HG03442 (cell line): ENCODE data around the gene RPTOR.

Experiments
- ATAC-seq: cut with Tn5 transposase; IDR thresholded peaks from one replicate; pipeline ENCODE4 v1.9.1; 2021; ENCODE audit warnings: mild to moderate bottlenecking, moderate library complexity; ENCODE audit not compliant: unreplicated experiment

Gene RPTOR

DNA sequence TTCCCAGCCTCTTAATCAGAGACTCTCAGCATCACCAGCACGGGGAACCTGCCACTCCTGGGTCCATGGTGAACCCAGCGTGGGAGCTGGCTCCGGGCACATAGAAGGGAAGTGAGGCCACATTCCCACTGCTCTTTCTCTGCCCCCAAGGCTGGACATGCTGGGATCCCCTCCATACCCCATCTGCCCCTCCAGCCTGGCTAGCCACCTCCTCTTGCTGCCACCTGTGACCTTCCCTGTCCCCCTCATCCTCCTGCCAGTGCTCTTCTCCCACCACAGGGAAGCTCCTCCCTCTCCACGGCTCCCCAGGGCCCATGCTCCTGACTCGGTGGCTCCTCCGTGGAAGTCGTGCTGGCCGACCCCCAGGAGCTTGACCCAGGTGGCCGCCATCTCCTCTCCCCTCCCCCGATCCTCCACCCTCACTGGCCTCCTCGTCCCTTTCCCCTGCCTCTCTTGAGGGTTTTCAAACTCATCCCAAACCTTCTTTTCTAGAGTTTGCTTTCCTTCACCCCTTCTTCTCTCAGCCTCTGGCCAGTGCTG, 307.9 kb downstream of the RPTOR start:
- no peak for ATAC-seq

- ATAC-seq, result no peak
Observed at GRCh38 chr17:80853076-80853475, 308.4 kb downstream of the RPTOR start.

DNA sequence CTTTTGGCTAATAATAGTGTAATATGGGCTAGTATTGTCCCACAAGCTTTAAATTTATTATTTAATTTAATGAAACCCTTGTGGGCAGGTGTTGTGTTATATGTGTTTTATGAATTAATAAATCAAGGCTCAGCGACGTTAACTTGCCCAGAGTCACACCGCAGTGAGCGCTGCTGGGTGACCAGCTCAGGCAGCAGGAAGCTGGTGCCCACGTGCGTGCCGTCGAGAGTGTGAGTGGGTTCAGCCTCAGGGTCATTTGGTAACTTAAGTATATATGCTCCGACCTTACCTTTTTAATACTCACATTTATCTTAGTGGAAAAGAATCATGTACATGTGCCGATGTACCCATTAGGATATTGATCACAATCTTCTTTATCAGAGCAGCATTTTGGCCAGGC, 309.6 kb downstream of the RPTOR start:
- ATAC-seq, result no peak

- no peak for ATAC-seq
Observed at GRCh38 chr17:80855196-80855947, 310.7 kb downstream of the RPTOR start.

DNA sequence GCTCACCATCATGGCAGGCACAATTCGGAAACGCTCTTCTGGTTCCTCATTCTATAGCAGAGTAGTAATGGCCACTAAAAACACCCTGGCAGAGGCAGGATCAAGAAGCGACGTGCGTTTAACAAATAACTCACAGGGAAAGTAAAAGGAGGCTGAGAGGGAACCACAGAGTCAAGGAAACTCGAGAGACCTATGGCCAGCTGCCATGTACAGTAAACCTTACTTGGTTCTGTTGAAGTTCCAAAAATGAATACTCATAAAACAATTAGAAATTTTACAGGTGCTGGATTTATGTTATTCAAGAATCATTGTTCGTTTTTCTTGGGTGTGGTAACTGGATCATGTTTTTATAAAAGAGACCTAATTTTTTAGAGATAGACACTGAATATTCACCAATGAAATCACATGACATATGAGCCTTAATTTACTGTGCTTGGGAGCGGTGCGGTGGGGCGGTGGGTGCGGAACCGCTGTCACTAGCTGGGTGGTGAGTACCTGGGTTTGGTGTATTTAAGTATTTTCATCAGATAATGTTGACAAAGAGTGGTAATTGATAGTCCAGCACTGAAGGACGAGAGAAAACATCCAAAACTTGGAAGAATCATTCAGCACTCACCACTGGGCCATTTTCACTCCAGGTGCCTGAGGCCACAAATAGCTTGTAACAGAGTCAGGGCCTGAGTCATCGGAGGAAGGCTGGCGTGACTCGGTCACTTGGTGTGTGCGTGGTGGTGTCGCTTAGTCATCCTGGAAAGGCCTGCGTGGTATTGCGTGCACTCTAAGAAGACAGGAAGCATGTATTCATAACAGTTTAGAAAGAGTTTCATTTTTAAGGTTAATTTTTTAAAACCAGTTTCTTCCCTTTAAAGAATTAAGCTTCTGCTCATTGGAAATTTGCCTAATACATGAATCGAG, 311.6 kb downstream of the RPTOR start:
- ATAC-seq, result peak; percentile 79

DNA sequence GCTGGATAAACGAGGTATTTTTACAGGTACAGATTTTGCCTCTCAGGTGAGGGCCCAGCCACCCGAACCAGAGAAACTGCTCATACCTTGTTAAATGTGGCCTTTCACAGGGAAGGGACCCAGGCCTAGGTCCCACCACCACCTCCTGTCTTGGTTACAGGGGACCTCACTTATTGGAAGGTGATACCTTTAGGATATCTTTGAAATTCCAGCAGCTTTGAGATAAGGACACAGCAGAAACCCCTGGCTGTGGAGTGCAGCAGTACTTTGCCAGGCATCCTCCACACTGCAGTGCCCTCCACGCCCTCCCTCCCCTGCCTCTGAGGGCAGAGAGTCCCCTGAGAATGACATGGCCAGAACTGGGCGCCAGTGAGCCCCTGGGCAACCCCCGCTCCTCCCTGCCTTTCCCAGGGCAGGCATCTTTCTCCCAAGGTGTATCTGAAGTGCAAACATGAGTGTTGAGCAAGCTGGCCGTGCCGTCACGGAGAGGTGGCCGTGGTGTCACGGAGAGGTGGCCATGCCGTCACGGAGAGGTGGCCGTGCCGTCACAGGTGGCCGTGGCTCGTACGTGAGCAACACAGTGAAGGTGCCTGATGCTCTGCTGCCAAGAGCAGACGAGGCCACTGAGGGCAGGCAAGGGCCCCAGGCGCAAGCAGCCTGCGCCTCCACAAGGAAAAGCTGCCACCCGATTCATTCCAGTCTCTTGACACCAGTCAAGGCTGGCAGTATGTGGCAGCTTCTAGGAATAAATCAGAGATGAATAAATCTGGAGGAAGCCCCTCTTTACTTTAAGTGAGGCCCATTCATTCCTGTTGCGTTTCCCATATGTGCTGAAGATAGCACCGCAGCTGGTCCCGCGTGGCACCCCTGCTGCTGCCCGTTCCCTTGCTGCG, 312.5 kb downstream of the RPTOR start:
- no peak for ATAC-seq

DNA sequence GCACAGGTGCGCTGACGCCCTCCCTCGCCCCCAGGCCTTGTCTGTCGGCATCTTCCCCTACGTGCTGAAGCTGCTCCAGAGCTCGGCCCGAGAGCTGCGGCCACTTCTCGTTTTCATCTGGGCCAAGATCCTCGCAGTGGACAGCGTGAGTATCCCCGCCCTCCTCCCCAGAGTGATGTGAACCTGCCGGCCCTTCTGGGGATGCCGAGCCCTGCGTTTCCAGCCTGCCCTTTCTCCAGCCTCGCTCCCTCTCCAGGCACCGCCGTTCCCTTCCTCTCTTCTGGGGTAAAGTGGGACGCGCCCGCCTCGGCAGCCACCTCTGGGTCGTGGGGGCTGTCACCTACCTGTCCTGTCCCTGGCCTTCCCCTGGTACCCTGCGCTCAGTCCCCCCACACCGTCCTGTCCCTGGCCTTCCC, 313.1 kb downstream of the RPTOR start:
- no peak for ATAC-seq

DNA sequence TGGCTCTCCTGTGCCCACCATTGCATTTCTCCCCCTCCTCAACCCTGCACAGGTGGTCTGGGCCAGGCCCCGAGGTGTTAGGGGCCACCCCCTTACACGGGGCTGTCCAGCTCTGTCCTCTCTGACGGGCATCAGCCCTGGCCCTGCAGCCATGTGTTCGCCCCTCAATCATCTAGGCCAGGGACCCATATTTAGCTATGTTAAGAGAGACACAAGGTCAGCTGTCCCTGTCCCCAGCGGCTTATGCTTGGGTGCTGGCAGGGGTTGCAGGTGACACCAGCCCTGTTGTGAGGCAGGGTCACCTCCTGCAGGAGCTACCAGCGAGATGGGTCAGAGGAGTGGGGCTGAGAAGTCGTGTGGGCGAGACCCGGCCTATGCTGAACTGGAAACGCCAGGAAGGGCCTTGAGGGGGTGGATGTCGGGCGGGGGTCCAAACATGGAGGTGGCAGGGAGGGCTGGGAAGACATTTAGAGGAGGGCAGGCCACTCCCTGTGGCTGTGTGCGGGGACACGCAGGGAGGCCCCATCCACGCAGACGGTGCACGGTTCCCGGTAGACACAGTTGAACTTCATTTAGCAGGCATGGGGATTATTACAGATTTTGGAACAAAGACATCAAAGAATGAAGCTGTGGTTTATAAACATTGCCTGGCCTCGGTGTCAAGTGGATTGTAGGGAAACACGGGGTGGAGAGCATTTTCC, 313.8 kb downstream of the RPTOR start:
- no peak for ATAC-seq

GRCh38 chr17:80859002-80859941, 314.6 kb downstream of the RPTOR start:
- ATAC-seq, result no peak

DNA sequence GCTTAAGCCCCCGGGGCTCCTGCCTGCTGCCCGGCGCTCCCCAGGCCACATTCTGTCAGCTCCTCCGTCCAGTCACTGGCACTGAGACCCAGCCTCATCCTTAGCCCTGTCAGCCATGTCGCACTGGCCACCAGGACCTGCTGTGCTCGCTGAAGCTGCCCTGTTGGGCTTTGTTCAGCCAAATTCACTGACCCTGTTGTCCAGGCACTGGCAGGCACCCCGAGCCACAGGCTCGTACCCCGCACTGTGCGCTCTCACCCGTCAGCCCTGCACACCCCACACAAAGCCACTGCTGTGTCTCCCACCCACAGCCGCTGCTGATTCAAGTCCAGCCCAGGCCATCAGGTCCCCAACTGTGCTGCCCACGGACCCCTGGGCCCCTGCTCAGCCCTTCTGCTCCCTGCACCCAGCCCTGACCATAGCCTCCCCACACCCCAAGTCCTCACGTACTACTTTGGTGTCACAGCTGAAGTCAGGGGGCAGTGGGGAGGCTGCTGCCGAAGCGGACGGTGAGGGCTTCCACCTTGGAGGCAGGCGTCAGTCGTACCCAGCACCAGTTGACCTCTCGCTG, 315.5 kb downstream of the RPTOR start:
- ATAC-seq, result no peak

GRCh38 chr17:80860703-80861417, 316.2 kb downstream of the RPTOR start:
- no peak for ATAC-seq

DNA sequence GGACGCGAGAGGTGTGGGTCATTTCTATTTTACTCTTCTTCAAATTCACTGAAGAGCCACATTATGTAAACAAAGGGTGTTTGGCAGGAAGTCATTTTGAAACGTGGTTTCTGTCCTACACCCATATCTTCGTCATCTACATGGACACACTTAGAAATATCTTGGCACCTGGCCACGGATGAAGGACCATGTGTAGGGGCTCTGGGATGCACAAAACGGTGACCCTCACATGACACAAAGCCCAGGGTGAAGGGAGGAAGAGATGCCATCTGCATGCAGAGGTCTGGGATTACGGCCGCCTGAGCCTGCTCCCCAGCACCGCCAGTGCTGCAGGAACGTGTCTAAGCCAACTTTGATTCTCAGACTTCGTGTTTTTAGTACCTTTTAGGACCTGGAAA, 316.8 kb downstream of the RPTOR start:
- ATAC-seq, result no peak

DNA sequence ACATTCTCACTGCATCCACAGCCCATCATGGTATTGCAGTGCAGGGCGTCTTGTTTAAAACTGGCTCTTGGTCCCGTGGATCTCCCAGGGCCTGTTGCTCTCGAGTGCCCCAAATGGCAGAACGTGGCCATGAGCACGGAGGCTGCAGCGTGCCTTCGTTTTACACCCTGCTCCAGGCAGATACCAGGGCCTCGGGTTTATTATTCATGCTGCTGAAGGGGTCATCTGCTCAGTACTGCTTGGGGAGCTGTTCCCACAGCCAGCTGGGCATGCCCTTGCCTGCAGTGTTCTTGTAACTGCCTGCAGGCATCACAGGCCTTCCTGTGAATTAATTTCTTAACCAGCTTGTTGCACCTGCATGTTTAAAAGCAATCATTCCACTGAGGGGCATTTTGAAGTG, 317.3 kb downstream of the RPTOR start:
- ATAC-seq, result no peak

DNA sequence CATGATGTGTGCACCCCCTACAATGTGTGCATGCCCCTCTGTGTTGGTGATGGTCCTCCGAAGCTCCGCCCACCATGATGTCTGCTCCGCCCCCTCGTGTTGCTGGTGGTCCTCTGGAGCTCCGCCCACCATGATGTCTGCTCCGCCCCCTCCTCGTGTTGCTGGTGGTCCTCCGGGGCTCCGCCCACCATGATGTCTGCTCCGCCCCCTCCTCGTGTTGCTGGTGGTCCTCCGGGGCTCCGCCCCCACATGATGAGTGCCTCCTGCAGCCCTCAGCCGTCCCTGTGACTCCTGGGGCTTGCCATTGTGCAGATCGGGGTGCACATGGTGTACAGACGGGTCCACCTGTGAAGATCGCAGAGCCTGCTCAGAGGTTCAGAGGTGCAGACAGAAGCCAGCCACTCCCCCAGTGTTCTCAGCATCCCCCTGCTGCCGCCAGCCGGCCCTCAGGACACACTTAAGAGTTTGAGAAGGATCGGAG, 317.9 kb downstream of the RPTOR start:
- ATAC-seq, result no peak

GRCh38 chr17:80862978-80863377, 318.3 kb downstream of the RPTOR start:
- no peak for ATAC-seq

GRCh38 chr17:80863626-80864025, 319.0 kb downstream of the RPTOR start:
- no peak for ATAC-seq

DNA sequence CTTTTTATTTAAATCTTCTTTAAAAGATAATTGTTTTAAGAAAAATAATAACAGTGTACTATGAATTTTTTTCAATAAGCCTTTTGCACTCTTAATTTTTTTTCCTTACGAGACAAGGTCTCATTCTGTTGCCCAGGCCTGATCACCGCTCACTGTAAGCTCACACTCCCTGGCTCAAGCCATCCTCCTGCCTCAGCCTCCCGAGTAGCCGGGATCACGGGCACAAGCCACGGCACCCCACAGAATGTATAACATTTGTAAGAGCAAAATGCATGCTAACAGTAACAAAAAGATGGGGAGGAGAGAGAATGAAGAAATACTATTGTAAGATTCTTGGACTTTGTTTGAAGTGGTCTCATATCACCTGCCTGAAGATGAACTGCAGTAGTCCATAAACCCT, 320.1 kb downstream of the RPTOR start:
- ATAC-seq, result no peak
